Measurements from ENCODE around the gene PTPN7. TPM values are rescaled to one million over a fixed set of nuclear protein-coding genes. Genes with fewer than 3 reads are reported as not detected.

PTPN7 gene
- total RNA-seq, 1 donor from 2014 or later, result not detected

- no peak for DNase-seq (ENCODE audit: low read depth in 2 of 2)
Observed at GRCh38 chr1:202107801-202108731, 52.3 kb downstream of the PTPN7 start.

- DNase-seq (ENCODE audit: low read depth in 2 of 2), result no peak
Observed at GRCh38 chr1:202107321-202107761, 53.1 kb downstream of the PTPN7 start.

GRCh38 chr1:202106340-202107254, 53.8 kb downstream of the PTPN7 start:
- DNase-seq (ENCODE audit: low read depth in 2 of 2), result no peak

- peak in 1 of 2 donors; percentile 17 for DNase-seq (ENCODE audit: low read depth in 2 of 2)
Observed at GRCh38 chr1:202105571-202106339, 54.6 kb downstream of the PTPN7 start.

- no peak for DNase-seq (ENCODE audit: low read depth in 2 of 2)
Observed at GRCh38 chr1:202104073-202104472, 56.3 kb downstream of the PTPN7 start.

- DNase-seq (ENCODE audit: low read depth in 2 of 2), result no peak
Observed at GRCh38 chr1:202101184-202101583, 59.2 kb downstream of the PTPN7 start.

Other genes starting within 250 kb of the PTPN7 start
- not detected in 2 replicates for gene LMOD1, start 214.1 kb downstream of the PTPN7 start, total RNA-seq
- 47.5 and 49.2 TPM in 2 replicates for gene TIMM17A, start 205.1 kb downstream of the PTPN7 start, total RNA-seq
- gene RNPEP, start 178.0 kb downstream of the PTPN7 start, total RNA-seq, result 24.2 and 31.2 TPM in 2 replicates
- gene ELF3, start 150.0 kb downstream of the PTPN7 start, total RNA-seq, result under 0.01 TPM in 1 of 2 replicates, not detected in the other
- under 0.01 TPM in 1 of 2 replicates, not detected in the other for gene GPR37L1, start 37.7 kb downstream of the PTPN7 start, total RNA-seq
- gene ARL8A, start 15.9 kb downstream of the PTPN7 start, total RNA-seq, result 16.8 and 25.2 TPM in 2 replicates
- not detected in 2 replicates for gene LGR6, start 33.2 kb upstream of the PTPN7 start, total RNA-seq
- gene UBE2T, start 181.3 kb upstream of the PTPN7 start, total RNA-seq, result 5.4 and 15.0 TPM in 2 replicates
- 3.1 and 5.0 TPM in 2 replicates for gene PPP1R12B, start 188.1 kb upstream of the PTPN7 start, total RNA-seq

All from lung microvascular endothelial cell (primary cell).